HTR-8/SVneo (cell line): ENCODE data around the gene OPRM1.

Experiments used
- DNase-seq: peaks from one replicate; pipeline ENCODE4 v3.0.0; 2011; ENCODE audit warnings: low spot score, mixed read lengths; ENCODE audit not compliant: insufficient read length
- FAIRE-seq: peaks from 2 replicates; lab custom pipeline; 2011; peaks lifted over from hg19 to GRCh38; lab: Jason Lieb, UNC

OPRM1 gene

GRCh38 chr6:154039231-154039842, at the start of gene OPRM1:
TSS of gene OPRM1 (plus strand) at chr6:154039240. CDS start at chr6:154039545, 305 bp downstream.
- DNase-seq (peak; percentile 42), FAIRE-seq (no peak)

GRCh38 chr6:153989989-153990388, 49.1 kb upstream of the OPRM1 start:
- FAIRE-seq = no peak

GRCh38 chr6:153994004-153994403, 45.0 kb upstream of the OPRM1 start:
- no peak for FAIRE-seq

More at GRCh38 chr6:153989989-153990388, 49.1 kb upstream of the OPRM1 start:
- no peak for DNase-seq

GRCh38 chr6:153994811-153995210, 44.2 kb upstream of the OPRM1 start:
- no peak for FAIRE-seq
- DNase-seq = no peak

More at GRCh38 chr6:153994004-153994403, 45.0 kb upstream of the OPRM1 start:
- DNase-seq = no peak

- DNase-seq = no peak
- FAIRE-seq = no peak
Measured at GRCh38 chr6:153997221-153997620, 41.8 kb upstream of the OPRM1 start.

GRCh38 chr6:154001494-154002285, 37.4 kb upstream of the OPRM1 start:
- FAIRE-seq (no peak), DNase-seq (no peak)

- DNase-seq = no peak
- FAIRE-seq = no peak
Measured at GRCh38 chr6:154002894-154003293, 36.1 kb upstream of the OPRM1 start.

GRCh38 chr6:154010371-154010770, 28.7 kb upstream of the OPRM1 start:
- no peak for FAIRE-seq
- DNase-seq = no peak

GRCh38 chr6:154012852-154013251, 26.2 kb upstream of the OPRM1 start:
- no peak for FAIRE-seq
- DNase-seq = no peak

GRCh38 chr6:154017786-154018185, 21.3 kb upstream of the OPRM1 start:
- DNase-seq = no peak
- no peak for FAIRE-seq

- no peak for FAIRE-seq
- DNase-seq = no peak
Measured at GRCh38 chr6:154030646-154031045, 8.4 kb upstream of the OPRM1 start.

- DNase-seq (no peak), FAIRE-seq (no peak)
Measured at GRCh38 chr6:154041001-154041400, 2.0 kb downstream of the OPRM1 start.

GRCh38 chr6:154053141-154053540, 14.1 kb downstream of the OPRM1 start:
- DNase-seq (no peak), FAIRE-seq (no peak)

GRCh38 chr6:154056536-154056935, 17.5 kb downstream of the OPRM1 start:
- FAIRE-seq (no peak), DNase-seq (no peak)

- no peak for FAIRE-seq
Measured at GRCh38 chr6:154057098-154057497, 18.1 kb downstream of the OPRM1 start.

GRCh38 chr6:154058963-154059680, 20.1 kb downstream of the OPRM1 start:
- FAIRE-seq (no peak), DNase-seq (no peak)

More at GRCh38 chr6:154057098-154057497, 18.1 kb downstream of the OPRM1 start:
- DNase-seq = no peak

GRCh38 chr6:154060076-154060475, 21.0 kb downstream of the OPRM1 start:
- DNase-seq (no peak), FAIRE-seq (no peak)

- FAIRE-seq (no peak), DNase-seq (no peak)
Measured at GRCh38 chr6:154070041-154070440, 31.0 kb downstream of the OPRM1 start.

- no peak for DNase-seq
- FAIRE-seq = no peak
Measured at GRCh38 chr6:154070657-154071056, 31.6 kb downstream of the OPRM1 start.

GRCh38 chr6:154071236-154071635, 32.2 kb downstream of the OPRM1 start:
- DNase-seq (no peak), FAIRE-seq (no peak)

- FAIRE-seq = no peak
- no peak for DNase-seq
Measured at GRCh38 chr6:154071711-154072110, 32.7 kb downstream of the OPRM1 start.
